ENCODE data around the gene NAAA.

Gene NAAA

DNA sequence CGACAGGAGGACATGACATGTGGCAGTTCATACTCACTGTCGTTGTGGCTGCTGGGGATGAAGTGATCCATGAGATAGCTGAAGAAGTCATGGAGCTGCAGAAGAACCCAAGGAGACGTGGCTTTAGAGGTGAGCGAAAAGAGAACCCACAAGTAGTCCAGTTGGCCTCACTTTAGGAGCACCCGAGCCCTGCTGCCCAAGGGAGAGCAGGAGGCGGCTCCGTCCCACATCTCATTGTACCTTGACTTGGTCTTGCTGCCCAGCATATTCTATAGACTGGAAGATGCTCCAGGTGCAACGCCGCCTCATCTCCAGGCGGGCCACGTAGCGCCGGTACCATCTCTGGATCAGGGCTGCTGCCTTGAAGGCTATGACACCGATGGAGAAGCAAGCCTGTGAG is 49.2 kb downstream of the NAAA start:
- Histone ChIP-seq H3K4me1 (ENCODE audit: control insufficient read depth in 1 of 2, insufficient read depth in 2 of 2, low read length in 2 of 2) (no peaks in the 10 kb centered on the region), H3K27ac (ENCODE audit: low read length) (no peak overlapping the region), H3K9me3 (ENCODE audit: control insufficient read depth in 1 of 2, low read length in 2 of 2) (no peaks in the 10 kb centered on the region), H3K27me3 (ENCODE audit: low read depth, low read length) (no peaks in the 10 kb centered on the region), H3K36me3 (ENCODE audit: control insufficient read depth in 1 of 2, insufficient read depth in 2 of 2, low read length in 2 of 2) (no peaks in the 10 kb centered on the region), H3K4me3 (ENCODE audit: low read depth in 1 of 2, low read length in 2 of 2) (no peak overlapping the region)

DNA sequence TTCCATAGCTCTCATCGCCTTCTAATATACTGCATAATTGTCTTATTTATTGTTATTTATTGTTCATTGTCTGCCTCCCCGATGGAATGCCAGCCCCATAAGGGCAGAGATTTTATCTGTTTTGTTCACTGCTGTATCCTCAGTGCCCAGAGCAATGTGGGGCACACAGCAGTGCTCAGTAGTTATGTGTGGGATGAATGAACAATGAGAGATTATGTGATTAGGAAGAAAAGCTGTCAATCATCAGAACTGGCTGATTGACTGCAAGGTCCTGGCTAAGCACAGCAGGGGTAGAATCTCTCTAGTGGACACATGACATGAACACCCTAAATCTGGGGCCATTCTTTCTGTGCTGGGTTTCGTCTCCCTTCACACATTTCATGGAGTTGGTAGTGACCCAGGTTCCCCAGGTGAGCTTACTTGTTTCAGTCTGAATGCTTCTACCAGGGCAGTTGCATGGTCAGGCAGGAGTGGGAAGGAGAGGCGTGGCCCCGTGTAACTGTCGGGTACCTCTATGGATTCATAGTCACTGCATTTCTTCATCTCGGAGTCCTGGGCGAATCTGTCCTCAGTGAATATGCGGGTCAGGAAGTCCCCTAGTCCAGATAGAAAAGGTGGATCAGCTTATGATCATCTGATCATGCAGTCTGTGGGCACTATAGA is 51.1 kb downstream of the NAAA start:
- no peaks in the 10 kb centered on the region for H3K9me3 ChIP-seq (ENCODE audit: control insufficient read depth in 1 of 2, low read length in 2 of 2)

DNA sequence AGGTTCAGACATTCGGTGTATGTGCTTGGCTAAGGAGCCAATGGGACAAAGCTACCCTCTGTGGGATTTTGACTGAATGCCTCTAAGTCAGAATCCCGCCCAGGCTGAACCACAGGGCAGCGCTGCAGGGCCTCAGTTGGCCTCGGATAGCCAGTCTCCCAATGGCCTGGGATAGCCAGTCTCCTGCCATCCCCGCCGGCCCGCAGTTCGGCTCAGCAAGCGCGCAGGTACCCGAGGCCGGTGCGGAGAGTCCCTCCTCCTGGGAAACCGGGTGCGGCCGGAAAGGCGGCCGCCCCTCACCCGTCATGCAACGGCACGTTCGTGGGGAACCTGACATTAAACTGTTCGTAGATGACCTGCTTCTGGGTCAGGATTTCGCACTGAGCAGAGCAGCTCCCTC is 54.7 kb downstream of the NAAA start:
- H3K27ac ChIP-seq (ENCODE audit: low read length), result no peak overlapping the region

More for the DNA sequence above, 51.1 kb downstream of the NAAA start:
- H3K36me3 ChIP-seq (ENCODE audit: control insufficient read depth in 1 of 2, insufficient read depth in 2 of 2, low read length in 2 of 2), result no peaks in the 10 kb centered on the region
- no peak overlapping the region for H3K27ac ChIP-seq (ENCODE audit: low read length)
- no peaks in the 10 kb centered on the region for H3K27me3 ChIP-seq (ENCODE audit: low read depth, low read length)
- no peak overlapping the region for H3K4me3 ChIP-seq (ENCODE audit: low read depth in 1 of 2, low read length in 2 of 2)
- no peaks in the 10 kb centered on the region for H3K4me1 ChIP-seq (ENCODE audit: control insufficient read depth in 1 of 2, insufficient read depth in 2 of 2, low read length in 2 of 2)

DNA sequence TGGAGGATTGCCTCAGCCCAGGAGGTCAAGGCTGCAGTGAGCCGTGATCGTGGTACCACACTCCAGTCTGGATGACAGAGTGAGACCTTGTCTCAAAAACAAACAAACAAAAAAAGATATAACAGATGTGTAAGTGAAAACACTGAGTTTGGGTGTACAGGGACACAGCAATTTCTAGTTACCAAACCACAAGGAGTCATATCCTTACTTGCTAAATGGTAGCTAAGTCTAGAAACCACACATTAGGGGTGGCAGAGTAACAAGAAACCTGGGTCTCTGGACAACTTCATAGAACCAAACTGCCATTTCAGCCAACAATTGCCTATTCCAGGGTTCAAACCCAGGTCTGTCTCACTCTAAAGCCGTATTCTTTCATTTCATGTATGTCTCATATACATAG is 59.3 kb downstream of the NAAA start:
- Histone ChIP-seq H3K27ac (ENCODE audit: low read length) (no peak overlapping the region), H3K4me1 (ENCODE audit: control insufficient read depth in 1 of 2, insufficient read depth in 2 of 2, low read length in 2 of 2) (no peaks in the 10 kb centered on the region), H3K4me3 (ENCODE audit: low read depth in 1 of 2, low read length in 2 of 2) (no peak overlapping the region), H3K9me3 (ENCODE audit: control insufficient read depth in 1 of 2, low read length in 2 of 2) (no peaks in the 10 kb centered on the region), H3K36me3 (ENCODE audit: control insufficient read depth in 1 of 2, insufficient read depth in 2 of 2, low read length in 2 of 2) (no peaks in the 10 kb centered on the region), H3K27me3 (ENCODE audit: low read depth, low read length) (no peaks in the 10 kb centered on the region)

More for the DNA sequence above, 54.7 kb downstream of the NAAA start:
- H3K4me1 ChIP-seq (ENCODE audit: control insufficient read depth in 1 of 2, insufficient read depth in 2 of 2, low read length in 2 of 2), result no peaks in the 10 kb centered on the region
- H3K4me3 ChIP-seq (ENCODE audit: low read depth in 1 of 2, low read length in 2 of 2), result no peak overlapping the region
- H3K36me3 ChIP-seq (ENCODE audit: control insufficient read depth in 1 of 2, insufficient read depth in 2 of 2, low read length in 2 of 2), result no peaks in the 10 kb centered on the region
- no peaks in the 10 kb centered on the region for H3K27me3 ChIP-seq (ENCODE audit: low read depth, low read length)
- H3K9me3 ChIP-seq (ENCODE audit: control insufficient read depth in 1 of 2, low read length in 2 of 2), result no peaks in the 10 kb centered on the region

DNA sequence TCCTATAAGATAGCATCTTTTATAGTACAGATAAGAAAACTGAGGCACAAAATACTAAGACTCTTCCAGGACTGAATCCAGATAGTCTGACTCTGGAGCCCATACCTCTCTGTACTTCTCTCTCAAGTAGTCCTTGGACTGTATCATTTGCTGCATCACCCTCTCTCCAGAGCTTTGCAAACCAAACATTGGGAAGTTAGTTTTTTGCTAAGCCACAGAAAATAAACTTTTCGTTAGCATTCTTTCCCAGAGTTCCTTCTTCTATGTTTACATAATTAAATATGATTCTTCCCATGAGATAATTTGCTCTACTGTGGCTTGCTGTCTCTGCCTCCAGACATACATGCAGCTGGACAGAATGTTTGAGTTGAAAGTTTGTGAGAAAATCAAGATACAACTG is 60.5 kb downstream of the NAAA start:
- H3K27me3 ChIP-seq (ENCODE audit: low read depth, low read length), result no peaks in the 10 kb centered on the region
- H3K4me3 ChIP-seq (ENCODE audit: low read depth in 1 of 2, low read length in 2 of 2), result no peak overlapping the region
- no peak overlapping the region for H3K27ac ChIP-seq (ENCODE audit: low read length)
- no peaks in the 10 kb centered on the region for H3K4me1 ChIP-seq (ENCODE audit: control insufficient read depth in 1 of 2, insufficient read depth in 2 of 2, low read length in 2 of 2)
- H3K36me3 ChIP-seq (ENCODE audit: control insufficient read depth in 1 of 2, insufficient read depth in 2 of 2, low read length in 2 of 2), result no peaks in the 10 kb centered on the region
- no peaks in the 10 kb centered on the region for H3K9me3 ChIP-seq (ENCODE audit: control insufficient read depth in 1 of 2, low read length in 2 of 2)

DNA sequence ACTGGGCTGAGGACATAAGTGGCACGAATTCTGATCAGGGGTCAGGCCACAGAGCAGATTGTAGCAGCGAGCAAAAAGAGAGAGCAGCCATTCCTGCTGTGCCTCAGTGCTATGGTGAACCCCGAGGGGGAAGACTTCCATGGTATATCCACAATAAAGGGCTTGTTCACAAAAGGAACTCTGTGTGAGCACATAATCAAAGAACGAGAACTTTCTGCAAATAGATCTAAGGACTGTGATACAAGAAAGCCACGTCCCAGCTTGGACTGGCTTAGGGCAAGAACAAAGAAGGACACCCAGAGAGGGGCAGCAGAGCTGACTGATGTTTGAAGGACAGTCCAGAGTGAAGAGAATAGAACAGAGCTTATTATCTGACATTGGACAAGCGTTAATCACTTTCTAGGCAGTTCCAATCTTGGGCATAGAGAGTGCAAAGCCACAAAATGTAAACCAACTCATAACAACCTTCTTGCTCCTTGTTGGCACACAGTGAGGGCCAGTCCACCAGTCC is 62.5 kb downstream of the NAAA start:
- no peaks in the 10 kb centered on the region for H3K27me3 ChIP-seq (ENCODE audit: low read depth, low read length)
- H3K4me3 ChIP-seq (ENCODE audit: low read depth in 1 of 2, low read length in 2 of 2), result no peak overlapping the region
- H3K36me3 ChIP-seq (ENCODE audit: control insufficient read depth in 1 of 2, insufficient read depth in 2 of 2, low read length in 2 of 2), result no peaks in the 10 kb centered on the region
- no peaks in the 10 kb centered on the region for H3K9me3 ChIP-seq (ENCODE audit: control insufficient read depth in 1 of 2, low read length in 2 of 2)
- H3K27ac ChIP-seq (ENCODE audit: low read length), result no peak overlapping the region
- no peaks in the 10 kb centered on the region for H3K4me1 ChIP-seq (ENCODE audit: control insufficient read depth in 1 of 2, insufficient read depth in 2 of 2, low read length in 2 of 2)

DNA sequence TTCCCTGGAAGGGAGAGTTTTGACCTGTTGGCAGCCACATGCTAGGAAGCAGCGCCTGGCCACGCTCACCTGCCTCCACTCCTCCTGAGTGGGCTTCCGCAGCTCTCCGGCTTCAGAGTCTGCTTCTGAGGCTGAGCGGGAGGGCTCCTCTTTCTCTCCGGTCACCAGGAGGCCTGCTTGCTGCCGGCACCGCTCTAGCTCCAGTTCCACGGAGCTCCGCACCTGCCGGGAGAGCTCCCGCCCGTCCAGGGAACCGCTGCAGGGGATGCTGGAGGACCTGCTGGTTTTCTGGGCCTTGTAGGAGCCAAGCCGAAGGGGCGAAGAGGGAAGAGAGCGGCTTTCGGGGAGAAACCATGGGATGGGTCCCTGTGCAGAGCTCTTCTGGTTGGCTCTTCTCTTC is 64.6 kb downstream of the NAAA start:
- no peaks in the 10 kb centered on the region for H3K27me3 ChIP-seq (ENCODE audit: low read depth, low read length)

DNA sequence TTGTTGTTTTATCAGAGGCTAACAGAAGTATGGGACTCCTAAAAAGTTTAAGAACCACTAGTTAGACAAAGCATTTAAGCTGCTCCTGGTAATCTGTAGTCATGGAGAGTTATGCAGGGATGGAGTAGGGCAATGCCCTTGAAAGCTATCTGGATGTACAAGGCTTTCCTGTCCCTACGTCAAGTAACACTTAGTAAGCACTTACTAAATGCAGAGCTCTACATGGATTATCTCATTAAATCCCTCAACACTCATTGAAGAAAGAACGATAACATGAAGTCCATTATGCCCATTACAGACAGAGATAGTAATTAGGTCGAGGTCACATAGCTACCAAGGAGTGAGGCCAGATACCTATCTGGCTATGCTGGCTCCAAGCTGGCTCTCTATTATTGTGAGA is 71.7 kb downstream of the NAAA start:
- Histone ChIP-seq H3K36me3 (ENCODE audit: control insufficient read depth in 1 of 2, insufficient read depth in 2 of 2, low read length in 2 of 2) (no peaks in the 10 kb centered on the region), H3K4me1 (ENCODE audit: control insufficient read depth in 1 of 2, insufficient read depth in 2 of 2, low read length in 2 of 2) (no peaks in the 10 kb centered on the region), H3K27me3 (ENCODE audit: low read depth, low read length) (no peaks in the 10 kb centered on the region), H3K27ac (ENCODE audit: low read length) (no peak overlapping the region), H3K9me3 (ENCODE audit: control insufficient read depth in 1 of 2, low read length in 2 of 2) (no peaks in the 10 kb centered on the region), H3K4me3 (ENCODE audit: low read depth in 1 of 2, low read length in 2 of 2) (no peak overlapping the region)

More for the DNA sequence above, 64.6 kb downstream of the NAAA start:
- Histone ChIP-seq H3K36me3 (ENCODE audit: control insufficient read depth in 1 of 2, insufficient read depth in 2 of 2, low read length in 2 of 2) (no peaks in the 10 kb centered on the region), H3K4me1 (ENCODE audit: control insufficient read depth in 1 of 2, insufficient read depth in 2 of 2, low read length in 2 of 2) (no peaks in the 10 kb centered on the region), H3K4me3 (ENCODE audit: low read depth in 1 of 2, low read length in 2 of 2) (no peak overlapping the region), H3K27ac (ENCODE audit: low read length) (no peak overlapping the region), H3K9me3 (ENCODE audit: control insufficient read depth in 1 of 2, low read length in 2 of 2) (no peaks in the 10 kb centered on the region)

DNA sequence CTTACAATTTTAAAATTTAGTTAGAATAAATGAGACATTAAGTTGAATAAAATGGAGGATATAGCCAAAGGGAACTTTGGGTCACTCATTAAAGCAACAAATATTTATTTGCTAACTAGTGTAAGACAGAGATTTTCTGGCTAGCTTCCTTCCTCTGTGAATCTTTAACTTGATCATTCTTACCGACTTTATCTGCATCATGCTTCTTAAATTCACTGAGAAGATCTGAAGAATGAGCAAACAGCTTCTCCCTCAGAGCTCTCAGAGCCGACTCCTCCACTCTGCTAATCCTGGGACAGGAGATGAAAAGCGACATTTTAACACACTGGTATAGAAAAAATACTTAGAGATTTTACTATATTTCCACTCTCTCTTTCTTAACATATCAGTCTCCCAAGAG is 73.7 kb downstream of the NAAA start:
- no peaks in the 10 kb centered on the region for H3K36me3 ChIP-seq (ENCODE audit: control insufficient read depth in 1 of 2, insufficient read depth in 2 of 2, low read length in 2 of 2)
- H3K9me3 ChIP-seq (ENCODE audit: control insufficient read depth in 1 of 2, low read length in 2 of 2), result no peaks in the 10 kb centered on the region
- H3K27me3 ChIP-seq (ENCODE audit: low read depth, low read length), result no peaks in the 10 kb centered on the region
- H3K4me3 ChIP-seq (ENCODE audit: low read depth in 1 of 2, low read length in 2 of 2), result no peak overlapping the region
- no peak overlapping the region for H3K27ac ChIP-seq (ENCODE audit: low read length)
- H3K4me1 ChIP-seq (ENCODE audit: control insufficient read depth in 1 of 2, insufficient read depth in 2 of 2, low read length in 2 of 2), result no peaks in the 10 kb centered on the region

Measured in muscle layer of duodenum (tissue), 2 donors.